Iris pigment epithelial cell (primary cell): ENCODE results near the gene TRIM50.
"Not testable (repeated sequence)": the region's sequence is repeated elsewhere in the genome, so short reads cannot be mapped to it uniquely, and the experiment has no call there.

ENCODE experiments used
- DNase-seq: peaks from one replicate; pipeline ENCODE4 v3.0.0-alpha.2; 2011; ENCODE audit warnings: low read depth

TRIM50 gene

GRCh38 chr7:73350306-73351068, 22.6 kb upstream of the TRIM50 start:
- DNase-seq, result no peak

- DNase-seq, result no peak
Observed at GRCh38 chr7:73349763-73350162, 21.9 kb upstream of the TRIM50 start.

GRCh38 chr7:73345951-73346350, 18.1 kb upstream of the TRIM50 start:
- DNase-seq, result no peak

GRCh38 chr7:73345538-73345937, 17.7 kb upstream of the TRIM50 start:
- no peak for DNase-seq

- DNase-seq, result no peak
Observed at GRCh38 chr7:73343671-73344380, 15.9 kb upstream of the TRIM50 start.

- DNase-seq, result peak; percentile 67
Observed at GRCh38 chr7:73342645-73343044, 14.8 kb upstream of the TRIM50 start.

- DNase-seq, result peak; percentile 91
Observed at GRCh38 chr7:73341877-73342276, 14.0 kb upstream of the TRIM50 start.

- DNase-seq, result no peak
Observed at GRCh38 chr7:73340514-73340913, 12.6 kb upstream of the TRIM50 start.

GRCh38 chr7:73338321-73338720, 10.4 kb upstream of the TRIM50 start:
- DNase-seq, result no peak

- no peak for DNase-seq
Observed at GRCh38 chr7:73332447-73332846, 4.6 kb upstream of the TRIM50 start.

- DNase-seq, result no peak
Observed at GRCh38 chr7:73330772-73331171, 2.9 kb upstream of the TRIM50 start.

- DNase-seq, result peak; percentile 54
Observed at GRCh38 chr7:73329861-73330581, 2.1 kb upstream of the TRIM50 start.

GRCh38 chr7:73328696-73329095, 814 bp upstream of the TRIM50 start:
- no peak for DNase-seq

- not testable (repeated sequence) for DNase-seq
Observed at GRCh38 chr7:73327449-73327848, 433 bp downstream of the TRIM50 start.

- not testable (repeated sequence) for DNase-seq
Observed at GRCh38 chr7:73325424-73325823, 2.5 kb downstream of the TRIM50 start.

- peak; percentile 48 for DNase-seq
Observed at GRCh38 chr7:73324081-73324845, 3.6 kb downstream of the TRIM50 start.

GRCh38 chr7:73323434-73324080, 4.3 kb downstream of the TRIM50 start:
- DNase-seq, result not testable (repeated sequence)

- not testable (repeated sequence) for DNase-seq
Observed at GRCh38 chr7:73320009-73320408, 7.9 kb downstream of the TRIM50 start.

GRCh38 chr7:73319541-73319940, 8.3 kb downstream of the TRIM50 start:
- DNase-seq, result not testable (repeated sequence)

GRCh38 chr7:73318656-73319204, 9.2 kb downstream of the TRIM50 start:
- DNase-seq, result not testable (repeated sequence)

GRCh38 chr7:73316521-73316920, 11.4 kb downstream of the TRIM50 start:
- no peak for DNase-seq
